Mammary epithelial cell (primary cell): ENCODE data around the gene SMYD2.

ENCODE experiments used
- EZH2 ChIP-seq: IDR thresholded peaks from 2 replicates; pipeline ENCODE4 v1.6.1; 2012; ENCODE audit warnings: low read length, inconsistent platforms, borderline replicate concordance
- TF ChIP-seq, protein P1 (sequence below), 2 donors: IDR thresholded peaks in 1 of 2; conservative IDR thresholded peaks in 1 of 2; 2 replicates each; pipeline ENCODE4 v1.5.1; 2011 to 2012; ENCODE audit warnings: inconsistent platforms in 2 of 2, low read length in 2 of 2, mild to moderate bottlenecking in 2 of 2, control low read depth in 1 of 2, low read depth in 1 of 2; ENCODE audit not compliant: insufficient read depth in 1 of 2; ENCODE audit errors: extremely low read depth in 1 of 2

DNA sequence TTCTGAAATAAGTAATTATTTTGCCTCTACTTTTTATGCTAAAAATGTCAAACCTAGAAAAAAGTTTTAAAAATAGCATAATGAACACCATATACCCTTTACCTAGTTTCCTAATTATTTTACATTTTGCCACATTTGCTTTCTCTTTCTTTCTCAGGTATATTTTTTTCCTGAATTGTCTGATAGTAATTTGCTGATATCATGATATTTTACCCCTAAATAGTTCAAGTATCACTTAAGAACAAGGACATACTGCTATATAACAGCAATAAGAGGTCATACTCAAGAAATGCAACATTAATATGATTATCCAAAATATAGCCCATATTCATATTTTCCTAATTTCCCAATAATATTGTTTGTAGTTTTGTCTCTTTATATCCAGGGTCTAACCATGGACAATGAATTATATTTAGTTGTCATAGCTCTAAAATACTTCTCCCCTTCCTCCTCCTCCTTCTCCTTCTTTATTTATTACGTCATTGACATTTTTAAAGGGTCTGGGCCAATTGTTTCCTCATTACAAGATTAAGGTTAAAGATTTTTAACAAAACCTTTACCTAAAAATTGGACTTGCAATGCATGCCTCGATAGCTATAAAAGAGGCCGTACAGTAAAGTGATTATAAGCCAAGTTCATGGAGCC lies 20.3 kb upstream of the SMYD2 start:
- TF ChIP-seq, protein P1, sequence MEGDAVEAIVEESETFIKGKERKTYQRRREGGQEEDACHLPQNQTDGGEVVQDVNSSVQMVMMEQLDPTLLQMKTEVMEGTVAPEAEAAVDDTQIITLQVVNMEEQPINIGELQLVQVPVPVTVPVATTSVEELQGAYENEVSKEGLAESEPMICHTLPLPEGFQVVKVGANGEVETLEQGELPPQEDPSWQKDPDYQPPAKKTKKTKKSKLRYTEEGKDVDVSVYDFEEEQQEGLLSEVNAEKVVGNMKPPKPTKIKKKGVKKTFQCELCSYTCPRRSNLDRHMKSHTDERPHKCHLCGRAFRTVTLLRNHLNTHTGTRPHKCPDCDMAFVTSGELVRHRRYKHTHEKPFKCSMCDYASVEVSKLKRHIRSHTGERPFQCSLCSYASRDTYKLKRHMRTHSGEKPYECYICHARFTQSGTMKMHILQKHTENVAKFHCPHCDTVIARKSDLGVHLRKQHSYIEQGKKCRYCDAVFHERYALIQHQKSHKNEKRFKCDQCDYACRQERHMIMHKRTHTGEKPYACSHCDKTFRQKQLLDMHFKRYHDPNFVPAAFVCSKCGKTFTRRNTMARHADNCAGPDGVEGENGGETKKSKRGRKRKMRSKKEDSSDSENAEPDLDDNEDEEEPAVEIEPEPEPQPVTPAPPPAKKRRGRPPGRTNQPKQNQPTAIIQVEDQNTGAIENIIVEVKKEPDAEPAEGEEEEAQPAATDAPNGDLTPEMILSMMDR (conservative IDR thresholded peaks at IDR 0.05 in 1 of 2, IDR thresholded peaks at IDR 0.05 in 1 of 2; ENCODE audit: extremely low read depth in 1 of 2, insufficient read depth in 1 of 2, low read depth in 1 of 2, low read length in 2 of 2) = no peak
- no peak for TF ChIP-seq EZH2
